Measurements from ENCODE around the gene FCHSD2.

The FCHSD2 gene

DNA sequence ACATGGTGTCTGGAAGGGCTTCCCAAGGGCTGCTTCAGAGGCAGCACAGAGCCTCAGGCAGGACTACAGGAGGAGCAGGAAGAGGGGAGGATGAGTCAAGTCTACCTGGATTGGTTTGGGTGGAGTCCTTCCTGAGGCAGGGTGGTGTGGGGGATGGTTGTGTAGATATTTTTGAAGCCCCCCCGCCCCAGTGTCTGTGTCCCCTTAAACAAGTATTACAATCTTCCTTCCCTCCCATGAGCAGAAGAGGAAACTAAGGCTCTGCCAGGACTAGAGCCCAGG lies 34.7 kb upstream of the FCHSD2 start:
- peaks cover 1% of the 10 kb centered on the region for H3K9me3 Mint-ChIP-seq
- no peak overlapping the region for H3K4me3 Mint-ChIP-seq
- no peaks in the 10 kb centered on the region for H3K36me3 Mint-ChIP-seq (ENCODE audit: low read depth)
- no peak for DNase-seq
- H3K27ac Mint-ChIP-seq = no peak overlapping the region
- peaks cover 30% of the 10 kb centered on the region for H3K27me3 Mint-ChIP-seq (ENCODE audit: low read depth, poor library complexity)
- no peak for TF ChIP-seq CTCF (IDR thresholded peaks at IDR 0.05)
- peaks cover 21% of the 10 kb centered on the region for H3K4me1 Mint-ChIP-seq

- H3K4me3 Mint-ChIP-seq = no peak overlapping the region
- H3K4me1 Mint-ChIP-seq = peaks cover 21% of the 10 kb centered on the region
- H3K27ac Mint-ChIP-seq = no peak overlapping the region
- H3K27me3 Mint-ChIP-seq (ENCODE audit: low read depth, poor library complexity) = peaks cover 26% of the 10 kb centered on the region
- no peaks in the 10 kb centered on the region for H3K9me3 Mint-ChIP-seq
- no peaks in the 10 kb centered on the region for H3K36me3 Mint-ChIP-seq (ENCODE audit: low read depth)
- no peak for DNase-seq
- TF ChIP-seq CTCF (IDR thresholded peaks at IDR 0.05) = no peak
Measured at GRCh38 chr11:73176145-73176873, 34.2 kb upstream of the FCHSD2 start.

DNA sequence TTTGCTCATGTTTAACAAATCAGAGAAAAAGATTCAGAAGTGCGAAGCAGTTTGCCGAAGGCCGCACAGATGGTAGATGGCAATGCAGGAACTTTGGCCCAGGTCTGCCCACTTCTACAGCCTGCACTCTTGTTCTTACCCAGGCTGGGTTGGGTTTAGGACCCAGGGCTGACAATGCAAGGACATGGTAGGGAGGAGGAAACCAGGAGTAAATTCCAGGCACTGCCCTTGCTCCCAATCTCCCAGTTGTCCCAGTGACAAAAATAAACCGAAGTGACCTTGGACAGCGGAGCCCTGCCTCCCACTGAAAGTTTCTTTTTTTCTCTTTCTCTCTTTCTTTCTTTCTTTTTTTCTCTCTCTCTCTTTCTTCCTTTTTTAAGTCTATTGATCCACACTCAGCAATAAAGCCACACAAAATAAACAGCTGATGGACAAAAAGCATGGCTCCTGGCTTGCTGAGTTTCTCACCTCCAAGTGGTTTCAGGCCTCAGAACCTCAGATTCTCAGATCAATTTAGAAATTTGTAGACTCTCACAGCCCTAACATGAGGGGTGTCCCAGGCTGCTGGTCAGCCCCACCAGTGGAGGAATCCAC lies 33.5 kb upstream of the FCHSD2 start:
- Mint-ChIP-seq H3K36me3 (ENCODE audit: low read depth) (no peaks in the 10 kb centered on the region), H3K27ac (no peak overlapping the region), H3K27me3 (ENCODE audit: low read depth, poor library complexity) (peaks cover 21% of the 10 kb centered on the region), H3K4me3 (no peak overlapping the region), H3K4me1 (peaks cover 21% of the 10 kb centered on the region), H3K9me3 (no peaks in the 10 kb centered on the region)
- DNase-seq = no peak
- no peak for TF ChIP-seq CTCF (IDR thresholded peaks at IDR 0.05)

GRCh38 chr11:73174495-73174791 lies 32.3 kb upstream of the FCHSD2 start:
- no peak for TF ChIP-seq CTCF (IDR thresholded peaks at IDR 0.05)
- Mint-ChIP-seq H3K9me3 (no peaks in the 10 kb centered on the region), H3K4me1 (peaks cover 29% of the 10 kb centered on the region), H3K27me3 (ENCODE audit: low read depth, poor library complexity) (peaks cover 19% of the 10 kb centered on the region), H3K36me3 (ENCODE audit: low read depth) (no peaks in the 10 kb centered on the region), H3K4me3 (no peak overlapping the region), H3K27ac (no peak overlapping the region)
- DNase-seq = no peak

- Mint-ChIP-seq H3K27me3 (ENCODE audit: low read depth, poor library complexity) (peaks cover 16% of the 10 kb centered on the region), H3K4me3 (no peak overlapping the region), H3K9me3 (no peaks in the 10 kb centered on the region), H3K27ac (no peak overlapping the region), H3K4me1 (peaks cover 35% of the 10 kb centered on the region), H3K36me3 (ENCODE audit: low read depth) (no peaks in the 10 kb centered on the region)
- DNase-seq = no peak
- no peak for TF ChIP-seq CTCF (IDR thresholded peaks at IDR 0.05)
Measured at GRCh38 chr11:73173755-73174494, 31.8 kb upstream of the FCHSD2 start.

Data from nephron progenitor cell (in vitro differentiated cells).